ENCODE measurements around the gene AGPAT2. TPM values are rescaled to one million over a fixed set of nuclear protein-coding genes. Genes with fewer than 3 reads are reported as not detected.
"Not testable (repeated sequence)": the region's sequence is repeated elsewhere in the genome, so short reads cannot be mapped to it uniquely, and the experiment has no call there.

AGPAT2 gene
- total RNA-seq, 1 donor from 2014 or later: 46.1 TPM

DNA sequence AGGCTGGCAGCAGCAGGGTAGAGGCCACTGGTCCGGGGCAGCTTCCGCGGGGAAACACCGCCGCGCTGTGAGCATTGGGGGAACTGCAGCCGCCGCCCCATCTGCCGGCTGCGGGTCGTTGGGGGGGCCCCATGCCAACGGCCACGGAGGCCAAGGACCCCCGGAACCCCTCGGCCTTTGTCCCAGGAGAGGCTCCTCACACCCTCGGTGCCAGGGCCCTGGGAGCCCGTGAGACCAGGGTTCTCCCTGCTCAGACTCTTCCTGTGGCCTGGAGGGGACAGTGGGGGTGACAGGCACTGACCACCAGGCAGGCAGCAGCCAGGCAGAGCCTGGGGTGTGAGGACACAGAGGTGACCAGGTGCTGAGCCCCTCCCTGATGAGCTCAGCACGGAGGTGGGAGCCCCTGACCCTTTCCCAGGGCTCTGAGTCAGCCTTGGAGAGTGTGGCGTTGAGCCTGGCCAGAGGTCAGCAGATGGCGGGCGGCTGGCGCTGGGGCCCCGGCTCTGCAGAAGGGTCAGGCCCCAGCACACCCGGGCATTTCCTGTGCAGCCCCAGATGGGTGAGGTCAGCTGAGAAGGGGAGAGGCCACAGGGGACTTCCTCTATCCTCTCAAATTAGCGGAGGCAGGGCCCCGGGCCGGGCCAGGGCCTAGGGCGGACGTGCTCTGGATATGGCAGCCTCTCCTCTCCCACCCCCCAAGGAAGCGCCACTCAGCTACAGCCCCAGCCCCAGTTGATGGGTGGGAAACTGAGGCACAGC, 42.5 kb downstream of the AGPAT2 start:
- peak; percentile 97 for DNase-seq

DNA sequence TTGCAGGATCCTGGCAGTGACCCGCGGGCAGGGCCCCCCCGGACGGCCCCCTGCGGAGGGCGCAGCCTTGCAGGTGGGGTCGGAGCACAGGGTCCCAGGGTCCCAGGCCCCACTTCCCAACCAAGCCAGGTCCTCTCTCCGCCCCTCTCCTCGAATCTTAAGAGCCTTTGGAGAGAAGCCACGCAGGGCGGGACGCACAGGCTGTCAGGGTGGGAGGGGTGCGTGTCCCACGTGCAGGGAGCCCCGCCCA, 43.0 kb downstream of the AGPAT2 start:
- DNase-seq: no peak

DNA sequence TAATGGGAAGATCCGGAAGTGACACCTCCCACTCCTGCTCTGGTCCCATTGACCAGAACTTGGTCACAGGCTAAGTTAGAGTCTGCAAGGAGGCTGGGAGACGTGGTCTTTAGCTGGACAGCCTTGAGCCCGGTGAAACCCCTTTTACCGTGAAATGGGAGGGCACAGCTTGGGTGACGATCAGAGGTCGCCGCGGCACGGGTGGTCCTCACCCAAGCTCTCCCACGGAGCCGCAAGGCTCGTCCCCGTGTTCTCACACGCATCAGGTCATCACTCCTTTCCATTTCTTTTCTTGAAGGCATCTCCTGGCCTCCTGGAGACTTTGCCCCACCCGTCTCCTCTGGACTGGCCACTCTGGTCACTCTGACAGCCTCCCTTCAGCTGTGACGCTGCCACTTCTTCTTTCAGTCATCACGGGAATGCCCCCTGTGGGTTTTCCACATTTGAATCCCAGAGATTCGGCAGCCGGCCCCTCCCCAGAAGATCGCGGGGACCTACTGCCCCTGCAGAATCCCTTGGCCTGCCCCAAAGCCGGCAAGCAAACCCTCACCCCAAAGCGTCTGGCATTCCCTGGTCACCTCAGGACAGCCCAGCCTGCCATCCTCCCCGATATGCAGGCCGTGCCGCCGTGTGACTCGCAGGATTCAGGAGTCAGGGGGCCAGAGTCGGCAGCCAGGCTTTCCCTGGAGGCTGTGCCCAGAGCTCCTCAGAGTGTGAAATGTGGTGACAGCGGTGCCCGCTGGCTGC, 43.5 kb downstream of the AGPAT2 start:
- peak; percentile 59 for DNase-seq

DNA sequence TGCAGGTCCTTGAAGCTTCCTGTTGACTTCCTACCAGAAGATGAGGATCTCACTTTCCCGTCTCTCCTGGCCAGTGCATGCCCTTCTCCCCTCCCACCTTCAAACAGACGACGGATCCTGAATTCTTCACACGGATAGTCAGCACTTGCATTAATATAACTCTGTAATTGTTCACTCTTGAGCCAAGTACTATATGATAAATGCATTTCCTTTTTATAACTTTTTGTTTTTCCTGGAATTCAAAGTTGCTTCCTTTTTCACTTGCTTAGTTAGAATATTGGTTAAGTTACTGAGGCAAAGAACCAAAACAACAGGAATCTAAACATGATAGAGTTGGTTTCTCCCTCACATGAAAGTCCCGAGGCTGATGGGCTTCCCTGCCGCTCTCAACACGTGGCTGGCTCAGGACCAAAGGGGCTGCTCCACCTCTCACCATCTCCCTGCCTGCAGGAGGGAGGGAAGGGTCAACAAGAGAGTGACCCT, 44.8 kb downstream of the AGPAT2 start:
- DNase-seq: peak; percentile 89

DNA sequence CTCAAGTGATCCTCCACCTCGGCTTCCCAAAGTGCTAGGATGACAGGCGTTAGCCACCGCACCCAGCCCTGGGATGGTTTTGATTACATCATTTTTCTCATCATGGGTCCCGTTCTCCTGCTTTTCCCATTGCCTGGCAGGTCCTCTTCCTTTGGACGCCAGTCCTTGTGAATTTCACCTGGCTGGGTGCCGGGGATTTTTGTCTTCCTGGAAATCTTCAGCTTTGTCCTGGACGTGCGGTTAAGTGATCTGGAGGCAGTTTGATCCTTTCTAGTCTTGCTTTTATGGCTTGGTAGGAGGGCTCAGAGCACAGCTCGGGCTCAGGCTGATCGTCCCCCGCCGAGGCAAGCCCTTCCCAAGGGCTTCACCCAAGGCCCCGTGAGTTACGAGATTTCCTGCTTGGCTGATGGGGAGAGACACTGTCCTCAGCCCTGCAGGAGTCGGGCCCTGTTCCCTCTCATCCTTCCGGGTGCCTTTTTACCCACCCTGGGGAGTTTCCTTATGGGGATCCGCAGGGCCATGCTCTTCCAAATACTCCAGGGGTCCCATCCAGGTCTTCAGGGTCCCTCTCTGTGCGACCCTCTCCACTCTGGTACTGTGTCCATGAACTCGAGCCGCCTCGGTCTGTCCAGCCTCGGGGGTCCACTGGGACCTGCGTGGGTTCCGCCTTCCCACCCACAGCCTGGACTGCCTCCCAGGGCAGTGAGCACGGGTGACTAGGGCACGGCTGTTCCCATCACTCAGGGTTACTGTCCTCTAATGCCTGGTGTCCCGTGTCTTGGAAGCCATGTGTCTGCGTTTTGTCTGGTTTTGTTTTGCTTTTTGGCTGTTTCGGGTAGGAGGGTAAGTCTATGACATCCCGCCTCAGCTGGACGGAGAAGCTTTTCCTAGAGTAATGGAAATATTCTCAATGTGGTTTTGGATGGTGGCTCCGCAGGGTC, 46.8 kb downstream of the AGPAT2 start:
- no peak for DNase-seq

DNA sequence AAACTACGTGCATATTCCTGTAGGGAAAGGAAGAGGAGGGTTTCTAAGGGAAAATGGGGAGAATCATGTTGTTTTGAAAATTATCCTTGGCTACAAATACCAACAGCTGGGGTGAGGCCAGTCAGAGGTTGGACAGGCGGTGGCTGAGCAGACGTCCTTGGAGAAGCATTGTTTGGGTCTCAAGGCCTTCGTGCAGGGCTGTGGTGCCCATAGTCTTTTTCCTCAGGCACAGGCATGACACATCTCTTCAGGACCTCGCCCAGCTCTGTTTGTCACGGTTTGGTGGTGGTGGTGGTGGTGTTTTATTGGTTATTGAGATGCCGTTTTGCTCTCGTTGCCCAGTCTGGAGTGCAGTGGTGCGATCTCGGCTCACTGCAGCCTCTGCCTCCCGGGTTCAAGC, 52.4 kb downstream of the AGPAT2 start:
- no peak for DNase-seq

DNA sequence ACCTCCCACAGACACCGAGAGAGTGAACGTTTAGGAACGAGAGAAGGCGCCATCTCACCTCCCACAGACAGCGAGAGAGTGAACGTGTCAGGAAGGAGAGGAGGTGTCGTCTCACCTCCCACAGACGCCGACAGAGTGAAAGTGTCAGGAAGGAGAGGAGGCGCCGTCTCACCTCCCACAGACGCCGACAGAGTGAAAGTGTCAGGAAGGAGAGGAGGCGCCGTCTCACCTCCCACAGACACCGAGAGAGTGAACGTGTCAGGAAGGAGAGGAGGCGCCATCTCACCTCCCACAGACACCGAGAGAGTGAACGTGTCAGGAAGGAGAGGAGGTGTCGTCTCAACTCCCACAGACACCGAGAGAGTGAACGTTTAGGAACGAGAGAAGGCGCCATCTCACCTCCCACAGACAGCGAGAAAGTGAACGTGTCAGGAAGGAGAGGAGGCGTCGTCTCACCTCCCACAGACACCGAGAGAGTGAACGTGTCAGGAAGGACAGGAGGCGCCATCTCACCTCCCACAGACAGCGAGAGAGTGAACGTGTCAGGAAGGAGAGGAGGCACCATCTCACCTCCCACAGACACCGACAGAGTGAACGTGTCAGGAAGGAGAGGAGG, 54.7 kb downstream of the AGPAT2 start:
- DNase-seq: not testable (repeated sequence)

DNA sequence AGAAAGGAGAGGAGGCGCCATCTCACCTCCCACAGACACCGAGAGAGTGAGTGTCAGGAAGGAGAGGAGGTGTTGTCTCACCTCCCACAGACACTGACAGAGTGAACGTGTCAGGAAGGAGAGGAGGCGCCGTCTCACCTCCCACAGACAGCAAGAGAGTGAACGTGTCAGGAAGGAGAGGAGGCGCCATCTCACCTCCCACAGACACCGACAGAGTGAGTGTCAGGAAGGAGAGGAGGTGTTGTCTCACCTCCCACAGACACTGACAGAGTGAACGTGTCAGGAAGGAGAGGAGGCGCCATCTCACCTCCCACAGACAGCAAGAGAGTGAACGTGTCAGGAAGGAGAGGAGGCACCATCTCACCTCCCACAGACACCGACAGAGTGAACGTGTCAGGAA, 55.2 kb downstream of the AGPAT2 start:
- not testable (repeated sequence) for DNase-seq

DNA sequence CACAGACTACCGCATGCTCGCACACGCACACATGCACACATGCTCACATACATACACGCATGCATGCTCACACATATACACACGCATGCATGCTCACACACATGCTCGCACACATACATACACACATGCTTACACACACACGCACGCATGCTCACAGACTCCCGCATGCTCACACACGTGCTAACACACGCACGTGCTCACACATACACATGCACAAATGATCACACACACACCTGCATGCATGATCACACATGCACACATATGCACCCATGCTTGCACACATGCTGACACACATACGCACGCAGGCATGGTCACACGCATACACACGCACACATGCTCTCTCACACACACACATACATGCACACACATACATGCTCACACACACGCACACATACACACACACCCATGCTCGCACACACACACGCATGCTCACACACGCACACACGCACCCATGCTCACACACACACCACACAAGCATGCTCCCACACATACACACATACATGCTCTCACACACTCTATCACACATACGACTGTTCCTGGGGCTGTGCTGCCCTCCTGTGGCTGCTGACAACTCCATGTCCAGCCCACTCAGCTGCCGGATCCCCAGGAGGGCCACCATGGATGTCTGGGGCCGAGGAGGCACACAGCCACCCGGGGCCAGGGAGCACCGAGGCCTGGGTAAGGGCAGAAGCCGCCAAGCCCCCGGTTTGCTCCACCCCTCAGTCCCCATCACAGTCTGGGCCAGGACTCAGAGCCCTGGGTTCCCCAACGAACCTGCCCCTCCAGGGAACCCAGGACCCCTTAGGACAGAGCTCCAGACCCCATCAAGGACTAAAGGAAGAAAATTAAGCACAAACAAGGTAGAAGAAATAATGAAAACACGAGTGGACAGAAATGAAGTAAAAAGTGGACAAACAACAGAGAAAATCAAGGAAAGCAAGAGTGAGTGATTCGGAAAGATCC, 55.9 kb downstream of the AGPAT2 start:
- peak; percentile 93 for DNase-seq

DNA sequence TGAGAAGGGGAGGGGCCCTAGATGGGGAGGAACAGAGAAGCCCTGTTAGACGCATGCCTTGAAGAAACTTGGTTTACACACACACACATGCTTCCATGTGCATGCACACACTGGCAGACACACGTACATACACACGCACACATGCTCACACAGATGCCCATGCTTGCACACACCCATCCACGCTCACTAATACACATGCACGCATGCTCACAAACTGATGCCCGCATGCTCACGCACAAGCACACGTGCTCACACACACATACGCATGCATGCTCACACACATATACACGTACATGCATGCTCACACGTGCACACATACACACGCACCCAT, 56.6 kb downstream of the AGPAT2 start:
- no peak for DNase-seq

DNA sequence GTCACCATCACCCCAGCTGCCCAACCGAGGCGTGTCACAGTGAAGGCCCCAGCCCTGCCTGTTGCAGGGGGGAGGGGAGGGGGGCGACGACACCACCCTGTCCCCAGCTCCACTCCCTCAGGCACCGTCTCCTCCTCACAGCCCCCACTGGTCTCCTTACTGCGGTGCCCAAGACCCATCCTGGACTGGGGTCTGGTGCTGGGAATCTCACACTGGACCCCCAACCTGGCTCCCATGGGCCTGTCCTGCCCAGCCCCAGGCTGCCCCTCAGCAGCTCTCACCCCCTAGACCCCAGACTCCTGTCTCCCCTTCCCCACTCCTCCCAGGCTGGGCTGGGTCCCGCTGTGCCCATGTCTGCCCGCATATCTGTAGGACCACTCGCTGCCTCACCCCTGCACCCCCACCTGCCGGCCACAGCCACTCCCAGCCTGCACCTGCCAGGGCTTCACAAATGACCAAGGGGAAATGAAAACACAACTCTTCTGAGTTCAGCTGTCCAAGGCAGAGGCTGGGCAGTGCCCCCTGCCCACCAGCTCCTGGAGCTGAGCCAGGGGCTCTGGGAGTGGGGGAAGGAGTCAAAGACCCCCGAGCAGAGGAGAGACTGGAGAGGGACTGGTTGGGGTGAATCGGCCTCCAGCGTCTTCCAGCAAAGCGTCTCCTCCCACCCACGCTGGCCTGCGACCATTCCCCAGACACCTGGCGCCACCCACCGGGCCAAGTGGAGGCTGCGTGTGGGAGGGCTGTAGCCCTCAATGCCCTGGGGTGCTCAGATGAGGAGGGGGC, 57.2 kb downstream of the AGPAT2 start:
- DNase-seq: peak; percentile 77

DNA sequence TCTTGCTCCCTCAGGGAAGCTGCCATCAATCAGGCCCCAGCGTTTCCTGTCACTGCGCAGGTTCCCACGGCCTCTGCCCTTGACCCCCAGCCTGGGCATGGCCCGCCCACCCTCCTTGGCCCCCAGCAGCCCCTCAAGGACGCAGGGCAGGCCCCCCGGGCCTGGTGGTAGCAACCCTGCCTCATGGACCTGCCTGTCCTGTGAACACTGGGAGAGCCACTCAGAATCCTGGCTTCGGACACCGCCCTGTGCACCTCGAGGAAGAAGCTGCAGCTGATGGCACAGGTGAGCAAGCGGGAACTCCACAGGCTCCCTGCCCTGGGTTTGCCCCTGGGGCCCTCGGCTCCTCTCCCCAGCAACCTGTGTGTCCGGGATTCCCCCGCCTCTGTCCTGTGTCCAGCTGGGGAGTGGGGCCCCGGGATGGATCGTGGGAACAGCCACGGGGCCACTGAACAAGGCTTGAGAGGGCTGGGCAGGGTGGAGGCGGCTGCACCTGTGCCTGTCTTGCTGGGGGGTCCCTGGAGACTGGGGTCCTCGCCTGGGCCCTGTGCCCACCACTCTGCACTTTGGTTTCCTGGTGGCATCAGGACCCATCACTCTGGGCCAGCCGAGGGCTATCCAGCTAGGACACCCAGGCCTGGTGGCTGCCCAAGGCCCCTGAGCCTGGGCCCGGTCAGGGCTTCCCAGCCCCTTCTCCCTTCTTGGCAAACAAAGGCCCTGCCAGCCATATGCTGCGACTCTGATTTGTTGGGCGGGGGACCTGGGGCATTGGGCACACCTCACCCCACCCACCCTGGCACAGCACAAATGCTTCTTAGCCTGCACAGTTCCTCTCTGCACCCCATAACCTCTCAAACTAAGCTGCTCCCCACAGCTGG, 58.0 kb downstream of the AGPAT2 start:
- DNase-seq: no peak

DNA sequence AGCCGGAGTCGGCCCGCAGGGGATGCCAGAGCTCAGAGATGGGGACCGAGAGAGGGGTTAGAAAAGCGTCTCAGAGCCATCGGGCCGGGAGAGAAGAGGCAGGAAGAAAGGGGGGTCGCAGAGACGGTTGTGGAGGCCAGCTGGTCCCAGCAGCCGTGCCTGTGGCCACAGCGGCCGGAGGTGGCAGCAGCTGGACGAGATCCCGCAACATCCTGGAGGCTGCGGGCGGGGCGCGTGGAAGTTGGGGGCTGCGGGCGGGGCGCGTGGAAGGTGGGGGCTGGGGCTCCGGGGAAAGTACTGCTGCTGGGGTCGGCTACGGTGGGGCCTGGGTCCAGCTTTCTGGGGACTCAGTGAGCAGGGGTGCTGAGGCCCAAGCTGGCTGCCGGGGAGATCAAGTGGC, 59.0 kb downstream of the AGPAT2 start:
- DNase-seq: no peak

DNA sequence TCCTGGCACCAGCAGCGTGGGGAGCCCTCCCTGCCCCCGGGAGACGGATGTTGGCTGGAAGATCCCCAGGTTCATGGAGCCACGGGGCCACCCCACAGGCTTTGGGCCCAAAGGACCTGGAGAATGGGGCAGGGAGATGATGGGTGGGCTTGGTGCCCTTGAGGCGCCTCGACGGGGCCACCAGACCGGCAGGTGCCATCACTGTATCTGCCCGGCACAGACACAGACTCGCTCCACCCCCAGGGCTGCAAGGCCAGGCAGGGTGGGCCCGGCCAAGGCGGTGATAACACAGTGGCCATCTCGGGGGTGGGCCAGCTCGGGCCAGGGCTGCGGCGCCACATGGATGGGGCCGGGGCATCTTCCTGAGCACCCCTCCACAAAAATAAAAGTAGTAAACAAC, 59.6 kb downstream of the AGPAT2 start:
- DNase-seq: no peak

DNA sequence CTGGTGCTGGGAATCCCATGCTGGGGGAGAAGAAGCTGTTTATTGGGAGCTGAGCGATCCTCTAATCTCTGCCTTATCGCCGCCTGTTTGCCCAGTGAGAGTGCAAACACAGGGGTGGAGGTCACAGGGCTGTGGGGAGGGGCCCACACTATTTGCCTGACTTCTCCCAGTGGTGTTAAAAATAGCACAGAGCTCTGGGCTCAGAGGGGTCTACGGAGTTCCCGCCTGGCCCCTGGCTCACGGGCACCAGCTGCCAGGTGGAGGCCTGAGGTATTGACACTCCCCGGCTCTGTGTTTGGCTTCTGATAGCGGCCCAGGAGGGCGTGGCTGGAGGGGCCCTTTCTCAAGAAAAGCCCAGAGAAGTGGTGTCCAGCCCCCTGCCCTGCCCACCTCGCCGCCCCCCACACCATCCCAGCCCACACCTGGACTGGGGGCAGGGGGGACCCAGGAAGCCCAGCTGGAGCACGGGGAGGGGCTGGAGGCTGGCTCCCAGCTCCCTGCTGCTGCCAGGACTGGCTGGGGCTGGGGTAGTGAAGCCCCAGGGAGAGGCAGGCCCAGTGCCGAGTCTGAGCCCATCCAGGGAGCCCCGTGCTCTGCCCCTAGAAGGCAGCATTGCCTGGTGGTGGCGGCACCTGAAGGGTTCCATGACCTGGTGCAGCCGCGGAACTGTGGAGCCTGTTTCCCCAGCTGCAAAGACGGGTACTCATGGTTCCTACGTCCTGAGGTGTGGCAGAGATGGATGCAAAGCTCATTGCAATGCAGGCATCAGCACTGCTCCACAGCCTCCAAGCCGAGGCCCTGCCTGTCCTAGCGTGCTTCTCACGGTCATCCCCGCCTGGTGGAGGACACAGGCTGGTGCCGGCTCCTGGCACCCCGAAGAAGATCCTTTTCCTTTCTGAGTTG, 60.3 kb downstream of the AGPAT2 start:
- peak; percentile 16 for DNase-seq

DNA sequence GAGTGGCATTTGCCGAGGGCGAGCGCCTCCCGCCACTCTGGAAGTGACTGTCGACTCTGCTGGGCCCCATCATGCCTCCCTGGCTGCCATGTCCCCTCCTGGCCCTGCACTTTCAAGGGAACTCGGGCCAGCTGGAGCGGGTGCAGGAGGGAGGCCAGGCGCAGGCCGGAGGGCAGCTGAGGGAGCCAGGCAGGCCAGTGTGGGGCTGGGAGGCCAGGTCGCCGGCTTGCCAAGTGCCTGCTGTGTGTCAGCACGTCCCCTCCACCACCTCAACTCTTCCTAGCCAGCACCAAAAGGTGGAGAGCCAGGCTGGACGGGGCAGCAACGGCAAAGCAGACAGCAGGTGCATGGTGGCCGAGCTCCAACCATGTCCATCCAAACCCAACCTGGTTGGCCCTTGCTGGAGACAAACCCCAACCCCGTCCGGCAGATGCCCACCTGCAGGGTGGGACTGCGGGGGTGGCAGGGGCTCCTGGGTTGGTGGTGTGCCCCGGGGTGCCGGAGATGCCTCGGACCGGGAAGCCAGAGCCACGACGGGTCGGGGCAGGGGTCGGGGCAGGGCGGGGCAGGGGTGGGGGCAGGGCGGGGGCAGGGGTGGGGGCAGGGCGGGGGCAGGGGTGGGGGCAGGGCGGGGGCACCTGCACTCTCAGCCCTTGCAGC, 61.1 kb downstream of the AGPAT2 start:
- DNase-seq: no peak

DNA sequence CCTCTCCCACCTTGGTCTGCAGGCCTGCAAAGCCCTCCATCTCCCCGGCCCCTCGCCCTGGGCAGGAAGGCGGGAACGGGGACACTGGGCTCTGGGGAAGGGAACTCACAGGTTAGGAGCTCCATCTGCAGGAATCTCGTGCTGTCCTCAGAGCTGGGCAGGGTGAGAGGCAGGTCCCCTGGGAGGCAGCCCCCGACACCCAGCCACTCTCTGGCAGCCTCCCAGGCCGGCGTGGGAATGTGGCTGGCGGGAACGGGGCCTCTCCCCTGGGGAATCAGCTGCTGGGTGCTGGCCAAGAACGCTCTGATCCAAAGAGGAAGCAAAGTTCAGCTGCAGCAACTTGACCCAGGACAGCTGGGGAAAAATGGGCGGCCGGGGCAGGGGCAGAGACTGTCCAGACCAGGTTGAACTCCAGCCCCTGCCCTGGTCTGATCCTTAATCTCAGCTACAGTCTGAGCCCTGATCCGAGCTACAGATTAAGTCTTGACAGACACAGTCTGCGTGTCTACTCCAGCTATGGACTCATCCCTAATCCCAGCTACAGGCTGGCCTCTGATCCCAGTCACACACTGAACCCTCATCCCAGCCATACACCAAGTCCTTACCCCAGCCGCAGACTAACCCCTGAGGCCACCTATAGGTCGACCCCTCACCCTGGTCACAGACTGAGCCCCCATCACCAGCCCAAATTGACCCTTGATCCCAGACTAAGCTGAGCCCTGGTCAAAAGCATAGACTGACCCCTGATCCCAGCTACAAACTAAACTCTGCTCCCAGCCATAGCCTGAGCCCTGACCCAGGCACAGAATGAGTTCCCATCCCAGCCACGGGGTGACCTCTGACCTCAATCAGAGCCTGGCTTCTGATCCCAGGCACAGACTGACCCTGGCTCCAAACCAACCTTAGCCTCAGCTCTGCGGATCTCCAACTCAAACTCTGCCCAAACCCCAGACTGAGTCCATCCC, 61.9 kb downstream of the AGPAT2 start:
- DNase-seq: peak; percentile 75

Data from dermis blood vessel endothelial cell (primary cell).